IMR-90 (cell line): ENCODE results near the gene ASXL2. TPM values are rescaled to one million over a fixed set of nuclear protein-coding genes. Genes with fewer than 3 reads are reported as not detected.
"Not testable (repeated sequence)": the region's sequence is repeated elsewhere in the genome, so short reads cannot be mapped to it uniquely, and the experiment has no call there.

Experiments
- ATAC-seq: fragments of 200-7000 bp; cut with Tn5 transposase; 2 replicates; pipeline ENCODE4 v1.9.1; 2020; ENCODE audit warnings: low read depth, mild to moderate bottlenecking, moderate library complexity
- BruUV-seq: library from RNA; stranded (reverse); fragments of 400-500 nt; replicated peaks from 2 replicates; lab custom pipeline; 2021; lab: Mats Ljungman, UMichigan
- CTCF ChIA-PET: fragments of 300-600 bp; formaldehyde crosslinking; extraction: SDS; loops from one replicate; lab custom pipeline; 2021; ENCODE audit warnings: antibody characterized with exemption; lab: Yijun Ruan, JAX
- POLR2A ChIA-PET: fragments of 300-600 bp; sonication (Branson Sonifier 250); formaldehyde crosslinking; loops from one replicate; lab custom pipeline; 2022; ENCODE audit warnings: antibody characterized with exemption; ENCODE audit not compliant: unreplicated experiment; lab: Charles Lee
- DNase-seq: peaks from one replicate; pipeline ENCODE4 v3.0.0; 2013
- H2AFZ ChIP-seq: replicated peaks from 2 replicates; pipeline ENCODE3; 2013; ENCODE audit warnings: low read length, mild to moderate bottlenecking; ENCODE audit not compliant: poor library complexity
- H2AK5ac ChIP-seq: 2 replicates; pipeline ENCODE4 v1.6.1; 2013; ENCODE audit warnings: low read depth, low read length, inconsistent platforms
- H2AK9ac ChIP-seq: replicated peaks from 2 replicates; pipeline ENCODE3; 2013; ENCODE audit warnings: mild to moderate bottlenecking, low read depth, low read length, moderate library complexity; ENCODE audit not compliant: poor library complexity
- H2BK120ac ChIP-seq: 2 replicates; pipeline ENCODE4 v1.6.1; 2013; ENCODE audit warnings: low read depth, low read length, inconsistent platforms
- H2BK15ac ChIP-seq: 3 replicates; pipeline ENCODE4 v1.6.1; 2013; ENCODE audit warnings: low read depth, low read length, inconsistent platforms
- H2BK20ac ChIP-seq: 2 replicates; pipeline ENCODE4 v1.6.1; 2013; ENCODE audit warnings: low read depth, mild to moderate bottlenecking, inconsistent platforms, low read length, moderate library complexity
- H2BK5ac ChIP-seq: 2 replicates; pipeline ENCODE4 v1.6.1; 2013; ENCODE audit warnings: mild to moderate bottlenecking, low read depth, low read length, inconsistent platforms; ENCODE audit not compliant: poor library complexity, severe bottlenecking
- H3K14ac ChIP-seq: replicated peaks from 2 replicates; pipeline ENCODE4 v1.6.1; 2013; ENCODE audit warnings: low read depth, low read length, inconsistent platforms
- H3K18ac ChIP-seq: 2 replicates; pipeline ENCODE4 v1.6.1; 2013; ENCODE audit warnings: low read depth, low read length, control low read depth
- H3K23ac ChIP-seq: 2 replicates; pipeline ENCODE4 v1.6.1; 2013; ENCODE audit warnings: low read depth, low read length, inconsistent platforms
- H3K27ac ChIP-seq: 2 replicates; pipeline ENCODE4 v1.5.1; 2013; ENCODE audit warnings: mild to moderate bottlenecking, control low read depth, low read length; ENCODE audit not compliant: insufficient read depth
- H3K27me3 ChIP-seq: 2 replicates; pipeline ENCODE4 v1.6.1; 2013; ENCODE audit warnings: low read length; ENCODE audit not compliant: control insufficient read depth, insufficient read depth
- H3K36me3 ChIP-seq: 2 replicates; pipeline ENCODE4 v1.6.1; 2013; ENCODE audit warnings: low read length, mixed read lengths; ENCODE audit not compliant: control insufficient read depth, insufficient read depth
- H3K4ac ChIP-seq: 2 replicates; pipeline ENCODE4 v1.6.1; 2013; ENCODE audit warnings: low read depth, low read length, inconsistent platforms
- H3K4me1 ChIP-seq: 2 replicates; pipeline ENCODE4 v1.6.1; 2013; ENCODE audit warnings: low read length, mixed read lengths; ENCODE audit not compliant: control insufficient read depth, insufficient read depth
- H3K4me2 ChIP-seq: 2 replicates; pipeline ENCODE4 v1.6.1; 2013; ENCODE audit warnings: low read depth, mild to moderate bottlenecking, control low read depth, low read length, moderate library complexity
- H3K4me3 ChIP-seq: 2 replicates; pipeline ENCODE4 v1.5.1; 2013; ENCODE audit warnings: low read depth, mild to moderate bottlenecking, control low read depth, low read length, moderate library complexity; ENCODE audit not compliant: insufficient read depth
- H3K56ac ChIP-seq: 2 replicates; pipeline ENCODE4 v1.6.1; 2013; ENCODE audit warnings: low read length, inconsistent platforms; ENCODE audit not compliant: insufficient read depth; ENCODE audit errors: extremely low read depth
- H3K79me1 ChIP-seq, 2 experiments: 2 replicates each; pipeline ENCODE4 v1.6.1; 2013; ENCODE audit warnings: low read length in 2 of 2, inconsistent platforms in 1 of 2, low read depth in 1 of 2
- H3K9ac ChIP-seq: 2 replicates; pipeline ENCODE4 v1.6.1; 2013; ENCODE audit warnings: low read depth, low read length, control low read depth
- H3K9me1 ChIP-seq: 2 replicates; pipeline ENCODE4 v1.6.1; 2013; ENCODE audit warnings: low read length, inconsistent platforms; ENCODE audit not compliant: insufficient read depth
- H3K9me3 ChIP-seq: 2 replicates; pipeline ENCODE4 v1.6.1; 2013; ENCODE audit warnings: low read length; ENCODE audit not compliant: control insufficient read depth, insufficient read depth
- H4K20me1 ChIP-seq: 2 replicates; pipeline ENCODE4 v1.6.1; 2013; ENCODE audit warnings: low read length, inconsistent platforms; ENCODE audit not compliant: insufficient read depth
- H4K5ac ChIP-seq: 2 replicates; pipeline ENCODE4 v1.6.1; 2013; ENCODE audit warnings: mild to moderate bottlenecking, low read depth, low read length, control low read depth
- H4K8ac ChIP-seq, 2 experiments: 2 replicates each; pipeline ENCODE4 v1.6.1; 2013; ENCODE audit warnings: low read depth in 2 of 2, low read length in 2 of 2, control low read depth in 1 of 2, inconsistent platforms in 1 of 2
- H4K91ac ChIP-seq: 2 replicates; pipeline ENCODE4 v1.6.1; 2013; ENCODE audit warnings: low read depth, low read length, inconsistent platforms; ENCODE audit not compliant: insufficient read depth
- WGBS, 2 experiments: methylation state at CpG; one replicate each; pipeline versions ENCODE4 v1.1.5 to v1.1.7; 2013; ENCODE audit warnings: missing lambda C conversion rate in 2 of 2; ENCODE audit not compliant: insufficient read length in 1 of 2; ENCODE audit errors: extremely low coverage in 2 of 2; 5-methylcytosine and 5-hydroxymethylcytosine counted together
- dilution Hi-C: fragments of 300-500 bp; cut with HindIII; formaldehyde crosslinking; loops from one replicate; pipeline ENCODE4 v1.14.3; 2018; ENCODE audit warnings: low sequenced_read_pairs; ENCODE audit not compliant: unreplicated experiment
- in situ Hi-C: fragments of 300-500 bp; cut with MboI; formaldehyde crosslinking; loops from 3 replicates; pipeline ENCODE4 v1.14.3; 2019; ENCODE audit warnings: low sequenced_read_pairs, inconsistent platforms, mixed read lengths
- intact Hi-C: fragments of 100-400 bp; cut with micrococcal nuclease; formaldehyde crosslinking; loops from 2 replicates; pipeline ENCODE4 v1.10.0; 2022
- polyA plus RNA-seq, 3 experiments: library from polyadenylated mRNA; depleted of rRNA; stranded (reverse); fragments of >200 nt; gene quantifications; 2 replicates each; pipeline ENCODE4 v1.2.3, GENCODE V29; 2012; ENCODE audit warnings: low replicate concordance in 1 of 3
- total RNA-seq: library from RNA; depleted of rRNA; stranded (reverse); fragments of >200 nt; gene quantifications from 2 replicates; pipeline ENCODE4 v1.2.3, GENCODE V29; 2012

The ASXL2 gene
- total and polyA plus RNA-seq, 2 of the 4 experiments (the other 2 are of a cell fraction), result 5.3 to 8.1 TPM

DNA sequence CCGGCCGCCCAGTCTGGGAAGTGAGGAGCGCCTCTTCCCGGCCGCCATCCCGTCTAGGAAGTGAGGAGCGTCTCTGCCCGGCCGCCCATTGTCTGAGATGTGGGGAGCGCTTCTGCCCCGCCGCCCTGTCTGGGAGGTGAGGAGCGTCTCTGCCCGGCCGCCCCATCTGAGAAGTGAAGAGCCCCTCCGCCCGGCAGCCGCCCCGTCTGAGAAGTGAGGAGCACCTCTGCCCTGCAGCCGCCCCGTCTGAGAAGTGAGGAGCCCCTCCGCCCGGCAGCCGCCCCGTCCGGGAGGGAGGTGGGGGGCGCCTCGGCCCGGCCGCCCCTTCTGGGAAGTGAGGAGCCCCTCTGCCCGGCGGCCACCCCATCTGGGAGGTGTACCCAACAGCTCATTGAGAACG lies 172.7 kb downstream of the ASXL2 start:
- H3K56ac ChIP-seq, H4K8ac ChIP-seq, H3K4me1 ChIP-seq, H4K20me1 ChIP-seq, CTCF ChIA-PET, intact Hi-C loops, H3K4me3 ChIP-seq, H2BK5ac ChIP-seq, H3K9ac ChIP-seq, BruUV-seq, H3K79me1 ChIP-seq, H3K27me3 ChIP-seq, H4K5ac ChIP-seq, DNase-seq, H2AFZ ChIP-seq, H3K36me3 ChIP-seq, H2AK5ac ChIP-seq, H2BK15ac ChIP-seq, H3K23ac ChIP-seq, H2BK120ac ChIP-seq, H3K9me3 ChIP-seq, H4K91ac ChIP-seq, H3K9me1 ChIP-seq, H3K4ac ChIP-seq, H2BK20ac ChIP-seq, in situ Hi-C loops, H3K27ac ChIP-seq, dilution Hi-C loops, H3K14ac ChIP-seq, POLR2A ChIA-PET, H2AK9ac ChIP-seq, H3K18ac ChIP-seq, ATAC-seq, H3K4me2 ChIP-seq: not testable (repeated sequence)
- 74% methylated on average over 7 of the region's 33 CpGs; no CpG with 5 or more reads in 1 of the 2 experiments for WGBS, 2 experiments
